ENCODE results near the gene MTMR6.

MTMR6 gene

GRCh38 chr13:25214491-25215252 lies 72.6 kb downstream of the MTMR6 start:
- Histone ChIP-seq H3K9ac (ENCODE audit: low read length) (no peak overlapping the region), H3K27ac (ENCODE audit: low read length) (no peak overlapping the region), H3K27me3 (ENCODE audit: control insufficient read depth, insufficient read depth, low read length) (no peaks in the 10 kb centered on the region), H3K9me3 (ENCODE audit: control insufficient read depth, low read depth, low read length) (no peaks in the 10 kb centered on the region), H3K4me1 (ENCODE audit: control insufficient read depth, low read depth, low read length) (peaks cover 13% of the 10 kb centered on the region), H3K4me3 (ENCODE audit: low read length) (no peak overlapping the region), H3K36me3 (ENCODE audit: control insufficient read depth, low read depth, low read length) (no peaks in the 10 kb centered on the region)

- peaks cover 13% of the 10 kb centered on the region for H3K4me1 ChIP-seq (ENCODE audit: control insufficient read depth, low read depth, low read length)
- no peaks in the 10 kb centered on the region for H3K36me3 ChIP-seq (ENCODE audit: control insufficient read depth, low read depth, low read length)
- H3K9ac ChIP-seq (ENCODE audit: low read length): no peak overlapping the region
- no peak overlapping the region for H3K27ac ChIP-seq (ENCODE audit: low read length)
- no peaks in the 10 kb centered on the region for H3K9me3 ChIP-seq (ENCODE audit: control insufficient read depth, low read depth, low read length)
- no peak overlapping the region for H3K4me3 ChIP-seq (ENCODE audit: low read length)
- no peaks in the 10 kb centered on the region for H3K27me3 ChIP-seq (ENCODE audit: control insufficient read depth, insufficient read depth, low read length)
Observed at GRCh38 chr13:25213715-25214114, 73.6 kb downstream of the MTMR6 start.

DNA sequence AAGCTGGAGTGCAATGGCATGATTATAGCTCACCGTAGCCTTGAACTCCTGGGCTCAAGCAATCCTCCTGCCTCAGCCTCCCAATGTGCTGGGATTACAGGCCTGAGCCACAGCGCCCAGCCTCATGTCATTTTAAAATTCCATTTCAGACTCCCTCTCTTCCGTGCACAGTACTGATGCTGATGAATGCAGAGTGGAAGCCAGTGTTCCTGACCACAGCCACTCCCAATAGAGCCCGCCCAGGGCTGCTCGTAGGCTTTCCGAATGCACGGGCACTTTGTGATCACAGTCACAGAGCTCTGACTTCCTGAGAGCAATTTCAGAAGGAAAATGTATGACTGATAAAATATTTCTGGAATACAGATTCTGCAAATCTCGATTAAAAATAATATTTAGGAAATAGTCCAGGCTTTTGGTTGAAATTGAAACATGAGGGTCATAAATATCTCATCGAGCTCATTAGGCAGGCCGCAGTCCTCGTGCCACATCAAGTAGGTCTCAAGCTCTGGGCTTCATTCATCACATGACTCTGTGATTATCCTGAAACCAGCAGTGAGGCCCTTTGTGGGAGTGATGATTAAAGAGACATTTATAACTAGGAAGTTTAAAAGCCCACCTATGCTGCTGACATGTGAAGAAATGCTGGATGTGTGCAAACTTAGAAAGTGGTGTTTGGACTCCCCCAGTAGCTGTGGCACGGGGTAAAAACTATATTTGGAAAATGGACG lies 76.3 kb downstream of the MTMR6 start:
- Histone ChIP-seq H3K27ac (ENCODE audit: low read length) (no peak overlapping the region), H3K4me3 (ENCODE audit: low read length) (no peak overlapping the region), H3K36me3 (ENCODE audit: control insufficient read depth, low read depth, low read length) (no peaks in the 10 kb centered on the region), H3K9me3 (ENCODE audit: control insufficient read depth, low read depth, low read length) (no peaks in the 10 kb centered on the region), H3K9ac (ENCODE audit: low read length) (no peak overlapping the region), H3K4me1 (ENCODE audit: control insufficient read depth, low read depth, low read length) (no peaks in the 10 kb centered on the region), H3K27me3 (ENCODE audit: control insufficient read depth, insufficient read depth, low read length) (no peaks in the 10 kb centered on the region)

DNA sequence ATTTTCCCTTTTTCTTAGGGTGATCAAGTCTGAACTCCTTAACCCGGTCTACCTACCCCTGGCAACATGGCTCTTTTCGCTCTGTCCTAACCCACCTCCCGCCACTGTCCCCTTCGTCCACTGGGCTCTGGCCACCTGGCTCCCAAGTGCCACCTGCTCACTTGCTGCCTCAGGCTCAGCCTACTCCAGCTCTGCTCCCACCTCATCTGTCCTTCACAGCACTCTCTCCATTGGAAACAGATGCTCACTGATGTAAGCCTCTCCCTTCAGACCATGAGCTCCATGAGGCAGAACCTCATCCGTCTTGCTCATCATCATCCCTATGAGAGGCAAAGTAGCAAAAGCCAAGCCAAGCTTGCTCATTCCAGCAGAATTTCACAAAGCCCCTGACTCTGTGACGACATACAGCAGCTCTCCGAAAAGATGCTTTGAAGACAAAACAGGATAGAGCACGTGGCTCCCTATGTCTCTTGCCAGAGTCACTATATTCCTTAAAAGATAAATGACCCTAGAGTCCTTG lies 79.9 kb downstream of the MTMR6 start:
- Histone ChIP-seq H3K36me3 (ENCODE audit: control insufficient read depth, low read depth, low read length) (no peaks in the 10 kb centered on the region), H3K4me3 (ENCODE audit: low read length) (no peak overlapping the region), H3K9me3 (ENCODE audit: control insufficient read depth, low read depth, low read length) (no peaks in the 10 kb centered on the region), H3K4me1 (ENCODE audit: control insufficient read depth, low read depth, low read length) (no peaks in the 10 kb centered on the region), H3K27me3 (ENCODE audit: control insufficient read depth, insufficient read depth, low read length) (no peaks in the 10 kb centered on the region), H3K27ac (ENCODE audit: low read length) (no peak overlapping the region), H3K9ac (ENCODE audit: low read length) (no peak overlapping the region)

- no peaks in the 10 kb centered on the region for H3K4me1 ChIP-seq (ENCODE audit: control insufficient read depth, low read depth, low read length)
- H3K9me3 ChIP-seq (ENCODE audit: control insufficient read depth, low read depth, low read length): no peaks in the 10 kb centered on the region
- no peaks in the 10 kb centered on the region for H3K36me3 ChIP-seq (ENCODE audit: control insufficient read depth, low read depth, low read length)
- no peak overlapping the region for H3K9ac ChIP-seq (ENCODE audit: low read length)
- H3K4me3 ChIP-seq (ENCODE audit: low read length): no peak overlapping the region
- H3K27me3 ChIP-seq (ENCODE audit: control insufficient read depth, insufficient read depth, low read length): no peaks in the 10 kb centered on the region
- H3K27ac ChIP-seq (ENCODE audit: low read length): no peak overlapping the region
Observed at GRCh38 chr13:25204863-25205262, 82.4 kb downstream of the MTMR6 start.

DNA sequence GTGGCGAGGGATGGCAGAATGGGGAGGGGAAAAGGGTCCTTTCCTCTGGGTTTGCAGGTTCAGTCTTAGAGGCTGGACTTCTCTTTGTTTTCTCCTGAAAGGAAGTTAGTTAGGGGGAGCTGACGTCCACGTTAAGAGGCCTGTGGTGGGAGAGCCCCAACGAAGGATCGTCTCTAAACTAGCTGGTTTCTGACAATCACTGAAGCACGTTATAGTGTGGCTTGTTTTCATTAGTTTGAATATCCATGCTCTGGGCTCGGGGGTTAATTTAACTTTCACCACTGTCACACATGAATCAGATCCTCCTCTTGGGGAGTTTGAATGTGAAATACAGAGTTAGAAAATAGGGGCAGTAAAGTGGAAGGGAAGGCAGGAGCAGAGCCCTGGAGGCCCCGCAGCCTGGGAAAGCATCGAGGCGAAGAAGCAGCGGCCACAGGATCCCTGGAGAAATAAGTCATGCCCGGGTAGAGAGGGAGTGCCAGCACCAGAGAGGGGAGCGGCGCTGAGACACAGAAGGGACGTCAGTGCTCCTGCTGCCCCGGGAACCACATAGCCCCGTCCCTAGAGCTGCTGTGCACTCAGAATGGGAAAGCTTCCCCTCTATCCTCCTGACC lies 84.1 kb downstream of the MTMR6 start:
- Histone ChIP-seq H3K9ac (ENCODE audit: low read length) (no peak overlapping the region), H3K27ac (ENCODE audit: low read length) (no peak overlapping the region), H3K9me3 (ENCODE audit: control insufficient read depth, low read depth, low read length) (no peaks in the 10 kb centered on the region), H3K36me3 (ENCODE audit: control insufficient read depth, low read depth, low read length) (no peaks in the 10 kb centered on the region), H3K4me1 (ENCODE audit: control insufficient read depth, low read depth, low read length) (no peaks in the 10 kb centered on the region), H3K4me3 (ENCODE audit: low read length) (no peak overlapping the region), H3K27me3 (ENCODE audit: control insufficient read depth, insufficient read depth, low read length) (no peaks in the 10 kb centered on the region)

DNA sequence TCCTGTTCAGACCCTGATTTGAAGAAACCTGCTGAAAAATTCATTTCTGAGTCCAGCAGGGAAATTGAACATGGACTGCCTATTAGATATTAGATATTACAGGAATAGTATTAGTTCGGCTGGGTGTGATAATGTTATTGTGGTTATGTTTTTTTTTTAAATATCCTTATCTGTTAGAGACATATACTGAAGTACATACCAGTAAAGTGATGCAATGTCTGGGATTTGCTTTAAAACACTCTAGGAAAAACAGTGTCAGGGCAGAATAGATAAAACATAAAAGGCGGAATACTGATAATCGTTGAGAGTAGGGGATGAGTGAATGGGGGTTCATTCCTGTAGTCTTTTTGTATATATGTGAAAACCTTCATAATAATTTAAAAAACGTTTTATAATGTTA lies 86.5 kb downstream of the MTMR6 start:
- H3K36me3 ChIP-seq (ENCODE audit: control insufficient read depth, low read depth, low read length): no peaks in the 10 kb centered on the region
- no peak overlapping the region for H3K27ac ChIP-seq (ENCODE audit: low read length)
- H3K27me3 ChIP-seq (ENCODE audit: control insufficient read depth, insufficient read depth, low read length): no peaks in the 10 kb centered on the region
- H3K4me3 ChIP-seq (ENCODE audit: low read length): no peak overlapping the region
- no peak overlapping the region for H3K9ac ChIP-seq (ENCODE audit: low read length)
- no peaks in the 10 kb centered on the region for H3K4me1 ChIP-seq (ENCODE audit: control insufficient read depth, low read depth, low read length)
- no peaks in the 10 kb centered on the region for H3K9me3 ChIP-seq (ENCODE audit: control insufficient read depth, low read depth, low read length)

DNA sequence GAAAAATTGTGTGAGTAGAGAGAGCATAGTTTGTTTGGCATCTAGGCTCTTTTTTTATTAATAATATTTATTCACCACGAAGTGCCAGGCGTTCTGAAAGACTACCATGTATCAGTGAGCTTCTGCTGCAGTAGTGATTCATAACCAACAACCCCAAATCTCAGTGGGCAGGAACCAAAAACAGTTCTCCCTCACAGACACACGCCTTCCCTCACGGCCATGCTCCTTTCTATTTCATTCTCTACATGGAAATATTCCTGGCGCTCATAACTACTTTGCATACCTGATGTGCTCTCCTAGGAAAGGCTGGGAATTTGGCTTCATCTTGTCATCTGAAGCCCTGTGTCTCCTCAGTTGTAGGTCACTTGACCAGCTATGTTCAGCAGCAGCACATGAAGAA lies 88.6 kb downstream of the MTMR6 start:
- Histone ChIP-seq H3K9ac (ENCODE audit: low read length) (no peak overlapping the region), H3K36me3 (ENCODE audit: control insufficient read depth, low read depth, low read length) (no peaks in the 10 kb centered on the region), H3K27ac (ENCODE audit: low read length) (no peak overlapping the region), H3K27me3 (ENCODE audit: control insufficient read depth, insufficient read depth, low read length) (no peaks in the 10 kb centered on the region), H3K4me1 (ENCODE audit: control insufficient read depth, low read depth, low read length) (no peaks in the 10 kb centered on the region), H3K4me3 (ENCODE audit: low read length) (no peak overlapping the region), H3K9me3 (ENCODE audit: control insufficient read depth, low read depth, low read length) (no peaks in the 10 kb centered on the region)

GRCh38 chr13:25196971-25197370 lies 90.3 kb downstream of the MTMR6 start:
- no peaks in the 10 kb centered on the region for H3K9me3 ChIP-seq (ENCODE audit: control insufficient read depth, low read depth, low read length)
- H3K36me3 ChIP-seq (ENCODE audit: control insufficient read depth, low read depth, low read length): no peaks in the 10 kb centered on the region
- H3K27me3 ChIP-seq (ENCODE audit: control insufficient read depth, insufficient read depth, low read length): no peaks in the 10 kb centered on the region
- H3K27ac ChIP-seq (ENCODE audit: low read length): no peak overlapping the region
- no peaks in the 10 kb centered on the region for H3K4me1 ChIP-seq (ENCODE audit: control insufficient read depth, low read depth, low read length)
- H3K4me3 ChIP-seq (ENCODE audit: low read length): no peak overlapping the region
- H3K9ac ChIP-seq (ENCODE audit: low read length): no peak overlapping the region

All from iPS-18a (cell line).